K562 (cell line): ENCODE measurements around the gene FYB2. TPM values are rescaled to one million over a fixed set of nuclear protein-coding genes. Genes with fewer than 3 reads are reported as not detected.
A peak's percentile ranks its signal among the peaks of the same experiment; 100 is the strongest.

ENCODE experiments used
- ATAC-seq: fragments of 200-7000 bp; cut with Tn5 transposase; 3 replicates; pipeline ENCODE4 v1.9.1; 2020; ENCODE audit warnings: moderate library complexity
- BruUV-seq: library from RNA; stranded (reverse); fragments of 400-500 nt; replicated peaks from 2 replicates; lab custom pipeline; 2021; lab: Mats Ljungman, UMichigan
- CTCF ChIA-PET: fragments of 300-600 bp; formaldehyde crosslinking; extraction: SDS; loops from one replicate; lab custom pipeline; 2021; ENCODE audit warnings: low intra/inter-chr PET ratio; lab: Yijun Ruan, JAX
- POLR2A ChIA-PET: fragments of 300-600, 350-650 bp; sonication (Branson Sonifier 250); formaldehyde crosslinking; extraction: SDS; loops from one replicate; lab custom pipeline; 2021; ENCODE audit warnings: antibody characterized with exemption, inconsistent platforms; lab: Yijun Ruan, JAX
- DNase-seq, 4 experiments: peaks; one replicate each; pipeline versions ENCODE4 v3.0.0 to v3.0.0-alpha.2; 2011 to 2018; ENCODE audit warnings: low spot score in 3 of 4, mixed read lengths in 3 of 4; ENCODE audit errors: extremely low read depth in 1 of 4
- FAIRE-seq: peaks from 2 replicates; lab custom pipeline; 2011; peaks lifted over from hg19 to GRCh38; lab: Jason Lieb, UNC
- H2AFZ ChIP-seq: 2 replicates; pipeline ENCODE4 v1.6.0; 2011; ENCODE audit warnings: low read depth, low read length, control low read depth, inconsistent platforms
- H3K27ac ChIP-seq: fragments of 200-600 bp; 3 replicates; pipeline ENCODE4 v1.8.0; 2011; ENCODE audit warnings: low read depth, mild to moderate bottlenecking, control low read depth, inconsistent platforms, low read length, moderate library complexity, mixed read lengths; ENCODE audit errors: extremely low read depth
- H3K27me3 ChIP-seq, 2 experiments: fragments of 300-600 bp in 1 of 2; 2 replicates in 1 of 2; 3 replicates in 1 of 2; pipeline versions ENCODE4 v1.6.0 to v1.8.0; 2011; ENCODE audit warnings: inconsistent platforms in 2 of 2, low read length in 2 of 2, mild to moderate bottlenecking in 1 of 2, mixed read lengths in 1 of 2, moderate library complexity in 1 of 2; ENCODE audit not compliant: control insufficient read depth in 2 of 2, insufficient read depth in 2 of 2
- H3K36me3 ChIP-seq: fragments of 300-600 bp; 3 replicates; pipeline ENCODE4 v1.8.0; 2011; ENCODE audit warnings: mild to moderate bottlenecking, low read length, inconsistent platforms; ENCODE audit not compliant: control insufficient read depth, insufficient read depth
- H3K4me1 ChIP-seq, 2 experiments: fragments of 200-600 bp in 1 of 2; replicated peaks in 1 of 2; 2 replicates in 1 of 2; 3 replicates in 1 of 2; pipeline versions ENCODE4 v1.5.1 to v1.8.0; 2011; ENCODE audit warnings: inconsistent platforms in 2 of 2, low read length in 2 of 2, mild to moderate bottlenecking in 1 of 2, mixed read lengths in 1 of 2, moderate library complexity in 1 of 2; ENCODE audit not compliant: control insufficient read depth in 2 of 2, insufficient read depth in 2 of 2
- H3K4me2 ChIP-seq: 2 replicates; pipeline ENCODE4 v1.6.1; 2011; ENCODE audit warnings: low read length, control low read depth, inconsistent platforms, mixed read lengths; ENCODE audit not compliant: insufficient read depth
- H3K4me3 ChIP-seq: fragments of 200-600 bp; sonication (generic), shearing (Covaris generic); 2 replicates; pipeline ENCODE4 v1.5.1; 2016; ENCODE audit warnings: control low read depth, inconsistent platforms
- H3K79me2 ChIP-seq: fragments of 200-600 bp; 3 replicates; pipeline ENCODE4 v1.8.0; 2011; ENCODE audit warnings: low read length, inconsistent platforms; ENCODE audit not compliant: control insufficient read depth, insufficient read depth
- H3K9ac ChIP-seq, 2 experiments: 2 replicates each; pipeline versions ENCODE4 v1.6.0 to v1.6.1; 2011; ENCODE audit warnings: low read depth in 2 of 2, low read length in 2 of 2, control low read depth in 1 of 2, inconsistent platforms in 1 of 2, mild to moderate bottlenecking in 1 of 2, mixed read lengths in 1 of 2; ENCODE audit not compliant: insufficient read depth in 1 of 2
- H3K9me1 ChIP-seq: one replicate; pipeline ENCODE4 v1.6.0; 2011; ENCODE audit warnings: inconsistent platforms, mild to moderate bottlenecking, low read length, moderate library complexity; ENCODE audit not compliant: control insufficient read depth, insufficient read depth
- H3K9me3 ChIP-seq: replicated peaks from 2 replicates; pipeline ENCODE4 v1.5.1; 2011; ENCODE audit warnings: low read depth, low read length, inconsistent platforms; ENCODE audit not compliant: control insufficient read depth, insufficient read depth
- H4K20me1 ChIP-seq: replicated peaks from 2 replicates; pipeline ENCODE4 v1.6.1; 2011; ENCODE audit warnings: low read length, inconsistent platforms, mixed read lengths; ENCODE audit not compliant: control insufficient read depth, insufficient read depth
- CBFA2T2 ChIP-seq: fragments of 450-650 bp; conservative IDR thresholded peaks from 2 replicates; pipeline ENCODE4 v1.6.1; 2017; ENCODE audit warnings: mild to moderate bottlenecking
- CEBPB ChIP-seq: fragments of 450-650 bp; IDR thresholded peaks from 2 replicates; pipeline ENCODE4 v1.6.1; 2016; ENCODE audit warnings: missing genetic modification characterization, missing compliant biosample characterization
- CEBPG ChIP-seq, 3 experiments: fragments of 200-800 bp in 1 of 3; sonication (Bioruptor generic) in 1 of 3; sonication (generic) in 1 of 3; formaldehyde crosslinking in 1 of 3; IDR thresholded peaks in 2 of 3; conservative IDR thresholded peaks in 1 of 3; 2 replicates each; pipeline versions ENCODE4 v1.6.1 to v1.8.0; 2016 to 2022; ENCODE audit warnings: missing compliant biosample characterization in 2 of 3, missing genetic modification characterization in 2 of 3, mild to moderate bottlenecking in 1 of 3, missing genetic modification reagents in 1 of 3
- HMG20A ChIP-seq: fragments of 450-650 bp; formaldehyde crosslinking; conservative IDR thresholded peaks from 2 replicates; pipeline ENCODE4 v1.4.0; 2020; ENCODE audit warnings: mild to moderate bottlenecking, mixed read lengths
- WGBS: fragments of 100-300 bp; shearing (Covaris generic); methylation state at CpG from one replicate; pipeline ENCODE4 v1.1.6; 2016; ENCODE audit warnings: low coverage, mixed read lengths; ENCODE audit not compliant: insufficient coverage; ENCODE audit errors: missing lambda C conversion rate; 5-methylcytosine and 5-hydroxymethylcytosine counted together
- in situ Hi-C: fragments of 300-500 bp; cut with MboI; formaldehyde crosslinking; loops from 4 replicates; pipeline ENCODE4 v1.15.0; 2018; ENCODE audit warnings: inconsistent platforms, mixed read lengths
- intact Hi-C: fragments of 100-400 bp; cut with micrococcal nuclease; formaldehyde crosslinking; loops from 2 replicates; pipeline ENCODE4 v1.14.2; 2022
- polyA plus RNA-seq, 8 experiments: library from polyadenylated mRNA; depleted of rRNA in 4 of 8; stranded (reverse) in 5 of 8; unstranded in 3 of 8; fragments of >200 nt; fragmentation: Nextera tagmentation in 2 of 8; fragmentation: Illumina TruSeq in 1 of 8; extraction: Ambion mirVana in 2 of 8; extraction: Trizol in 1 of 8; gene quantifications; 2 replicates each; pipeline versions ENCODE4 v1.2.1 to v1.2.3, GENCODE V29; 2011 to 2014; ENCODE audit warnings: inconsistent platforms in 1 of 8, missing spikeins in 1 of 8
- total RNA-seq, 7 experiments: library from RNA; depleted of rRNA in 6 of 7; stranded (reverse); fragments of >200 nt in 6 of 7; fragmentation: Illumina TruSeq in 2 of 7; extraction: Trizol in 2 of 7; gene quantifications; 2 replicates each; pipeline versions ENCODE4 v1.2.1 to v1.2.3, GENCODE V29; 2011 to 2021; ENCODE audit warnings: low replicate concordance in 1 of 7
- TF ChIP-seq, protein P1 (sequence below): fragments of 450-650 bp; formaldehyde crosslinking; IDR thresholded peaks from 2 replicates; pipeline ENCODE4 v1.4.0; 2022; ENCODE audit warnings: mild to moderate bottlenecking, moderate library complexity
- TF ChIP-seq, protein P2 (sequence below), 2 experiments: fragments of 450-650 bp in 1 of 2; sonication (generic) in 1 of 2; formaldehyde crosslinking in 1 of 2; IDR thresholded peaks in 1 of 2; conservative IDR thresholded peaks in 1 of 2; 2 replicates each; pipeline versions ENCODE4 v1.6.1 to v1.8.1; 2016 to 2023; ENCODE audit warnings: mild to moderate bottlenecking in 2 of 2, moderate library complexity in 2 of 2, inconsistent platforms in 1 of 2, missing genetic modification reagents in 1 of 2

FYB2 gene
- total and polyA plus RNA-seq, 9 of the 15 experiments (the other 6 are each of a cell fraction or from before 2014, with no cell fraction given), result not detected

DNA sequence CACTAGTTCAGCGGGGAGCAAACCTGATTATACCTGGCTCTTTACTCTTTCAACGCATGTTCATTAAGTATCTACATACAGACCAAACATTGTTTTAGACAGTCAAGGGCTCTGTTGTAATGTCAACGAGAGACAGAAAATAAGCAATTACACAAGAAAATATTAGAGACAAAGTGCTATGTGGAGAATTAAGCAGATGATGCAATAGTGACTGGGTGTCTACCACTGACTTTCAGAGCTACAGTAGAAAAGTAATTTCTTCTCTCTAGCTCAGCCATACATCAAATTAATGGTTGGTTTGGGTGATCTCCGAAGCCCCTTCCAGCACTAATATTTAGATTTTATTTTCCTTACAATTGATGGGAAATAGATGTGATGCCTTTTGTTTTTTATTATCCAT, 23.3 kb downstream of the FYB2 start:
- Histone ChIP-seq H3K27ac (no peak overlapping the region), H3K9me3 (no peaks in the 10 kb centered on the region), H3K9ac (no peak overlapping the region), H2AFZ (no peak overlapping the region), H3K36me3 (no peaks in the 10 kb centered on the region), H3K4me1 (no peaks in the 10 kb centered on the region), H3K4me2 (no peak overlapping the region), H3K9me1 (peaks cover 4% of the 10 kb centered on the region), H3K27me3 (no peaks in the 10 kb centered on the region), H3K79me2 (no peaks in the 10 kb centered on the region), H4K20me1 (no peaks in the 10 kb centered on the region; the same call in 1 of the 2 replicates), H3K4me3 (no peak overlapping the region)
- in situ Hi-C loops (no loop called here), intact Hi-C loops (no loop called here)
- peak; percentile 35; the same call in 1 of the 2 replicates for TF ChIP-seq CEBPB (tag)
- TF ChIP-seq, protein P1, sequence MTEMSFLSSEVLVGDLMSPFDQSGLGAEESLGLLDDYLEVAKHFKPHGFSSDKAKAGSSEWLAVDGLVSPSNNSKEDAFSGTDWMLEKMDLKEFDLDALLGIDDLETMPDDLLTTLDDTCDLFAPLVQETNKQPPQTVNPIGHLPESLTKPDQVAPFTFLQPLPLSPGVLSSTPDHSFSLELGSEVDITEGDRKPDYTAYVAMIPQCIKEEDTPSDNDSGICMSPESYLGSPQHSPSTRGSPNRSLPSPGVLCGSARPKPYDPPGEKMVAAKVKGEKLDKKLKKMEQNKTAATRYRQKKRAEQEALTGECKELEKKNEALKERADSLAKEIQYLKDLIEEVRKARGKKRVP (CRISPR knock-in tag), result peak; percentile 27; the same call in 1 of the 2 replicates
- no peak for TF ChIP-seq CEBPG (CRISPR knock-in tag; IDR thresholded peaks at IDR 0.05)
- TF ChIP-seq CEBPG (tag; conservative IDR thresholded peaks at IDR 0.05 in 1 of 2, IDR thresholded peaks at IDR 0.05 in 1 of 2), result peak; percentile 32 to 76; a peak in 2 of 4 replicates
- TF ChIP-seq, protein P2, sequence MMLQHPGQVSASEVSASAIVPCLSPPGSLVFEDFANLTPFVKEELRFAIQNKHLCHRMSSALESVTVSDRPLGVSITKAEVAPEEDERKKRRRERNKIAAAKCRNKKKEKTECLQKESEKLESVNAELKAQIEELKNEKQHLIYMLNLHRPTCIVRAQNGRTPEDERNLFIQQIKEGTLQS (IDR thresholded peaks at IDR 0.05), result peak; percentile 43
- TF ChIP-seq, protein P2 (CRISPR knock-in tag; conservative IDR thresholded peaks at IDR 0.05), result no peak
- TF ChIP-seq CBFA2T2, result no peak
- no peak for TF ChIP-seq HMG20A (CRISPR knock-in tag)
- FAIRE-seq (no peak), ATAC-seq (no peak), DNase-seq (no peak)
- CTCF ChIA-PET, result no interaction called here
- 0% methylated on average over 4 of the region's 4 CpGs for WGBS
- no TSS peak for BruUV-seq
- POLR2A ChIA-PET, result no interaction called here
